OCI-M2 (cell line): ENCODE data around the gene TGFBR3.

Source experiments
- DNase-seq: peaks from one replicate; lab custom pipeline; 2025; ENCODE audit not compliant: unreplicated experiment; lab: John Stamatoyannopoulos, UW

TGFBR3 gene

GRCh38 chr1:91764471-91765115 is 121.4 kb downstream of the TGFBR3 start:
- DNase-seq = no peak

DNA sequence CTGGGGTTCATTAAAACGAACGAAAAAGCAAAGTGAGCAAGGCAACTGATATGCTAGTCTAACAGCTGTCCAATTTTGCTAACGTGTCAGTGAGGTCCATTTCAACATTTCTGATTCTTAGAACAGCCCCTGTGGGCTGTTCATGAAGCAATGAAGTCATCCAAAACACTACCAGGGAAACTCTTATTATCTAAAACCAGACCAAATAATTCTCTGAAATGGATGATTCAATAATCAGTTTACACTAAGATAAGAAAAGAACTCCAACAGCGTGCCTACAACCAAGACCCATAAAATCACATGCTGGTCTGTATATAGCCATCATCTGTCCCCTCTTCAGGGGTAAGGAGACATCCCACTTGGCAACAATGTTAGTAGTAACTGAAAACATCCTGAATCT is 122.7 kb downstream of the TGFBR3 start:
- DNase-seq = no peak

- DNase-seq = no peak
Observed at GRCh38 chr1:91761295-91761721, 124.6 kb downstream of the TGFBR3 start.

GRCh38 chr1:91760512-91760911 is 125.4 kb downstream of the TGFBR3 start:
- DNase-seq = no peak

DNA sequence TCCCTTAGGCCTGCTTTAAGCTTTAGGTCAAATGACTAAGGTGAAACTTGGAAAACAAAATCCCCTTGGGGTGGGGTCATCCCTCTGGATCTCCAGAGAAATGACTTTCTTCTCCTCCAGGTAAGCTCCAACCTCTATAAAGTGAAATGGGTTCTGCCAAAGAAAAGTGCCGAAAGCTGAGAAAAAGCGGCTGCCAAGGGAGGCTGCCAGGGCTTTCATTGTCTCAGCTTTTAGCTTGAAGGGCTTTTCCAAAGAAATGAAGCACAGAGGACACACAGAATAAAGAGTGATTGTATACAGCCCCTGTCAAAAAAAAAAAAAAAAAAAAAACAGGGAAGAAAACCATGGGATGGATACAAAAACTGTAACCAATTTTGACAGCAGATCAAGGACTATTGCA is 126.9 kb downstream of the TGFBR3 start:
- DNase-seq = no peak

DNA sequence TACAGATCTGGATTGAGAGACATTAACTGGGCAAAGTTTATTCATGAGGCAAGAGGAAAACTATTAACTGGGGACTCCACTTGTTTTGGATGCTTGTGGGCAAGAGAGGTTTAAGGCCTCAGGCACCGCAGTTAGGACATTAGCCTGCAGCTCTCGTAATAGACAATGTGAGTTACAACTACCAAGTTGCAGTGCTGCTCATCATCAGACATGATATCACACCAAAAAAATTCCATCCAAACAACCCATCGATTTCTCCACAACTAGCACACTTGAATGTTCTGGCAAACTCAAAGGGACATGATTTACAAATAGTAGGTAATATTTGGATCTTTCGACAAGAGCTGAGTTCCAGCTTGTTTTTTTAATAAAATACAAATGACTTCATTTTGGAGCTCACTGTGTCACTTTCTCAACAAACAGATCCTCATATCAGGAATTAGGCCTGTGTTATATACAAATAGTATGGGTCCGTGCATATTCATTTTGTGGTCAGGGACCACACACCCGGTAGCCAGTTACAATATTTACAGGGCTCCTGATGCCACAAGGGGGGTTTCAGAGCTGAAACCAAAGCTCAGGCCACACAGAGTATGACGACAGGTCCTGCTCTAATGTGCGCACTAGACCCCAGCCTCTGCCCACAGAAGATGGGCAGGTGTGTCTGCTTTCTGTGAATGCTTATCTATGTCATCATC is 128.0 kb downstream of the TGFBR3 start:
- DNase-seq = no peak

GRCh38 chr1:91755702-91756287 is 130.2 kb downstream of the TGFBR3 start:
- no peak for DNase-seq

DNA sequence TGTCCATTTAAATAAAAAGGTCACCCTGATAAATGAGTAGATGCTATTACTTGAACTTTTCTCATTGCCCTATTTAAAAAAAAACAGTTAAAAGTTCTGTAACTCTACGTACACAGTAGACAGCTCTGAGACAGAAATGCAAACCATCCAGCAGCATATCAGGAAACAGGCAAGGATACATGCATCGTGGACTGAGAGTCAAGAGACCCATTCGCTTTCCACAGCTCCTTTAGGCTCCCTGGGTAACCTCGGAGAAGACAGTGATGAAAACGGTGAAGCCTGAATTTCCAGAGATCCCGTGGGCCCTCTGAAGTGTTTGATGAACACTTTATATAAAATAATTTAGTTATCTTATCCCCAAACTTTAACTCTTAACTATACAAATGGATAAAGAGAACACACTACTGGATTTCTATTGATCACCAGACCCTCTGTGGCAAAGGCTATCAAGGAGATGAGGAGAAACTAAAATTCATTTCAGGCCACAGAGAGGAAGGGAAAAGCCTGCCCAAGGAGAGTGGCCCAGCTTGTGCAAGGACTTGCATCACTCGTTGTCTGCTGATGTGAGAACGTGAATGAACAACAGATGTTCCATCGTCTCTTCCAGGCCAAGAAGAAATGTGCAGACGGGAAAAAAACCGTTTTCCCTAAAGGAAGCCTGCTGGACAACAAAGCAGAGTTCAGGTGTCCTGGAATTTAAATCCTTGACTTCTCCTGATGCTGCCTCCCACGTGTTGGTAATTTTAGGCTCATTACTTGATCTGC is 131.0 kb downstream of the TGFBR3 start:
- DNase-seq = no peak

DNA sequence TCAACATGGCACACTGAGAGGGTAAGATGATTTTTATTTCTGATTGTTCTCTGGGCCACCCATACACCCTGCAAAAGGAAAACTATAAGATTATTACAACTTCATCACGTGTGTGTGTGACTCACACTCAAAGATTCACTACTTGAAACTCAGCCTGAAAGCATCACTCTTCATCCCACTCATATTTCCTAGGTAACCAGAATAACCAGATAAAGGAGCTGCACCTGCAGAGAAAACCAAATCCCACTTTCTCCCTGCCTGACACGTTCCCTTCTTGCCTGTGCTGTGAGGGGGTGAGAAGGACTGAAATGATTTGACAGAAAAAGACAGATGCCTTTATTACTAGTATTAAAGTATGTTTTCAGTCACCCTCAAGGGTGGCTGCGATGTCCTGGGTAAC is 131.6 kb downstream of the TGFBR3 start:
- DNase-seq = no peak

GRCh38 chr1:91753878-91754277 is 132.1 kb downstream of the TGFBR3 start:
- no peak for DNase-seq

DNA sequence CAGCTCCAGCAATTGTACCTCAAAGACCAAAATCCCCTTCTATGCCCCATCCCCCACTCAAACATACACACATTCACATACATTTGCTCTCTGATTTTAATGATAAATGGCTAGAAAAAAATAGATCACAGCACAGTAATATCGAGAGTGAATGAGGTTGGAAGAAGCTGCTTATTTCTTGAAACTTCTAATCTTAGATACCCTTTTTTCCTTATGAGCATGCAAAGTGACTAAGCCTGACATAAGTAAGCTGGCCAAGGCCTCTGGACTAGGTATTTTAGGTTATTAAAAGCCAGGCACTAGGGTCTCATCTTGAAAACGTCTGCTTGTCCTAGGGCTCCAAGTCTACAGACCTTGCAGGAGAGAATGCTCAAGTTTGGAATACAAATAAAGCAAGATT is 133.6 kb downstream of the TGFBR3 start:
- DNase-seq = no peak

DNA sequence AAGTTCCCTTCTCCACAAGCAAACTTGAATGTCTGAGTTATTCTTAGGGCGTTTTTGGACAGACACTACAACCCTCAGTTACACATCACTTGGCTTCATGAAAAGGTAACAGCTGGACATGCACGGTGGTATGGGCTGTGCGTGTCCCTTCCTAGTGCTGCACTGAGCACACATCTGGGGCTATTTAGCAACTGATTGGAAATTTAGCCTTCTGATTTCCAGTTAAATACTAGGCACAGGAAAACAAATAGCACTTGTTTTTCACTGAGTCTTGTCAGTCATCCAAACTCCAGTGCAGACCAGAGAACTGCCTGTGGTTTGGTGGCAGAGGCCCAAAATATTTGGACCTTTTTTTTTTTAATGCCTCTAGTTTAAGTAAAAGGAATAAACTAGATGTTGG is 134.7 kb downstream of the TGFBR3 start:
- no peak for DNase-seq

DNA sequence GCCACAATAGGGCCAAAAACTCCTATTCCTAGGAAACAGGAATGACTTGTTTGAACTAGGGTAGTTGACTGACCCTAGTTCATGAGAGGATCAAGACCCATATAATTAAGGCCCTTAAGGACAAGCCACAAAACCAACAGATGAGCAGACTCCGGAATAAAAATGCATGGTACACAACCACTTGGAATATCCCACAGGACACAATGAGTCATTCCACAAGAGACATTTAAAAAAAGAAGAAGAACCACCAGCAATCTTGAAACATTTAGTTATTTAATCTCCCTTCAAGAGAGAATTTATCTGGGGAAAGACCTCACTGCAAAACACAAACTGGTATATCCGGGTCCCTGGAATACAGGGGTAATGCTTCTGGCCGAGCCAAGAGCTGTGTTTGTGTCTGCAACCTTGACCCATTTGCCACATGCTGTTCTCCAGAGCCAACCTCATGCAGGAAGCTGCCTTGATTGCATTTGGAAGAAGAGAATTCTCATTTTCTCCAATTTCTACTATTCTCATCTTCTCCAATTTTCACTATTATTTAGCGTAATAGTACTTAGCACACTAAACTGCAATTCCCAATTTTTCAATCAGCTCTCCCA is 135.5 kb downstream of the TGFBR3 start:
- no peak for DNase-seq

GRCh38 chr1:91749788-91750231 is 136.1 kb downstream of the TGFBR3 start:
- DNase-seq = no peak

DNA sequence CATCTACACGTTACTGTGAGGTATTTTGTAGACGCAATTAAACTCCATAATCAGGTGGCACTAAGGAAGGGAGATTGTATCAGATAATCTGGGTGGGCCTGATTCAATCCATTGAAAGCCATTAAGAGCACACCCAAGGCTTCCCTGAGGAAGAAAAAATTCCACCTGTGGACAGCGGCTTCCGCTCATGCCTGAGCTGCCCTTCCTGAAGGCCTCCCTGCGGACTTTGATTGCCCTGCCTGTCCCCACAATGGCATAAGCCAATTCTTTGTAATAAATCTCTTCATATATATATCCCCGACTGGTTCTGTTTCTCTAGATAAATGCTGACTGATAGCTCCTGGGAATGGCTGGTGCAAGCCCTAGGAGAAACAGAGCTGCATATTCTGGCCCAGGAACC is 138.3 kb downstream of the TGFBR3 start:
- DNase-seq = no peak

- DNase-seq = no peak
Observed at GRCh38 chr1:91746728-91747338, 139.1 kb downstream of the TGFBR3 start.

- no peak for DNase-seq
Observed at GRCh38 chr1:91745640-91746373, 140.1 kb downstream of the TGFBR3 start.

- no peak for DNase-seq
Observed at GRCh38 chr1:91744953-91745639, 140.9 kb downstream of the TGFBR3 start.

DNA sequence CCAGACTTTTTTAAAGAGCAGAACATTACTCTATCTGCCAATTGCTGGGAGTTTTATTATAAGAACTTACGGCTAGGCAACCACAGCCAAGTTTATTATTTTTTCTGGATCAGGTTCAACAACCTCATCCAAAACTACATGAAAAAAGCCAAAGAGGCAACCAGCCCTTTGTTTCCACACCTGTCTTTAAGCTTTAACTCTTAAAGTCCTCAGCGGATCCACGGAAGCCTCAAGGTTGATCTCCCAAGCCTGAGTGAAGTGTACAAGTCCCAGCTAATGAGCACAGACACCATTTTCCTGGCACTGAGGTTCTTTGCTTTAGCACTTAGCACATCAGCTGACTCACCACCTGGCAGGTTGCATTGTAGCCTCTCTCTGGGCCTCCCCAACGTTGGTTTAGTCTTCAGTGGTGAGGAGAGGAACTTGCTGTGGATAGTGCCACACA is 143.1 kb downstream of the TGFBR3 start:
- no peak for DNase-seq

- no peak for DNase-seq
Observed at GRCh38 chr1:91741906-91742305, 144.0 kb downstream of the TGFBR3 start.
